ENCODE results near the gene FUBP1.
"Not testable (repeated sequence)": the region's sequence is repeated elsewhere in the genome, so short reads cannot be mapped to it uniquely, and the experiment has no call there.

The FUBP1 gene

GRCh38 chr1:78007677-78008341 lies 28.9 kb upstream of the FUBP1 start:
- no peaks in the 10 kb centered on the region for H3K9me3 ChIP-seq (replicated peaks in 1 of 11)
- peak overlapping the region in 9 of 11 experiments; percentile 34 to 90 (median 87); a peak in 11 of 22 replicates for H3K4me2 ChIP-seq
- H3K27ac ChIP-seq: no peak overlapping the region
- TF ChIP-seq Cebpa-rat (IDR thresholded peaks at IDR 0.05): no peak
- no peak overlapping the region for H3K9ac ChIP-seq
- no peaks in the 10 kb centered on the region for H3K27me3 ChIP-seq
- H3K4me1 ChIP-seq: peaks cover 14 to 41% (median 26%) of the 10 kb centered on the region in 10 experiments
- peaks cover 0 to 2% (median under 1%) of the 10 kb centered on the region in 11 experiments; a peak in 7 of 22 replicates for H3K36me3 ChIP-seq
- peaks cover 0 to 20% (median 0%) of the 10 kb centered on the region in 11 experiments; a peak in 2 of 22 replicates for H4K20me1 ChIP-seq
- H3K4me3 ChIP-seq: no peak overlapping the region

DNA sequence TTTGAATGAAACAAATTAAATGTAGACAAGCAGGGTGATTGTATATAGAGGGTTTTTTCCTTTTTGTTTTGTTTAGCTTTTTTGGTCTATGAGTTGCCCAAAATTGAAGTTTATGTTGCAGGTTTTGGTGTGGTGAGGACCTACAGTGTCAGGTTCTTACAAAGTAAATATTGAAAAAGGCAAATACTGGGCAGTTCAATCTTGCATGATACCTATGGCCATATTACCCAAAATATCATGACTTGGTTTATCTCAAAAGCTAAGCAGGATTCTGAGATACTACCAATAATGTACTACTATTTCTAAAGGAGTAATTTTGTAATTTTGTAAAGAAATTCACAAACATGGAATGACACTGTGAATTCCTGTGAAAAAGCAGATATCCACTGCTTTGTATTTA lies 27.6 kb upstream of the FUBP1 start:
- Histone ChIP-seq H3K4me2 (peak overlapping the region; percentile 27 to 90 (median 82); a peak in 20 of 22 replicates), H3K9me3 (replicated peaks in 1 of 11) (no peaks in the 10 kb centered on the region), H3K27ac (peak overlapping the region in 4 of 11 experiments; percentile 85 to 92 (median 88); a peak in 4 of 22 replicates), H3K9ac (peak overlapping the region in 8 of 11 experiments; percentile 79 to 90 (median 84); a peak in 11 of 22 replicates), H3K27me3 (no peaks in the 10 kb centered on the region), H4K20me1 (peaks cover 0 to 20% (median 0%) of the 10 kb centered on the region in 11 experiments; a peak in 2 of 22 replicates), H3K4me1 (peaks cover 17 to 51% (median 34%) of the 10 kb centered on the region in 10 experiments), H3K36me3 (no peaks in the 10 kb centered on the region), H3K4me3 (peak overlapping the region in 6 of 10 experiments; percentile 52 to 72 (median 63); a peak in 9 of 20 replicates)
- no peak for TF ChIP-seq Cebpa-rat (IDR thresholded peaks at IDR 0.05)

DNA sequence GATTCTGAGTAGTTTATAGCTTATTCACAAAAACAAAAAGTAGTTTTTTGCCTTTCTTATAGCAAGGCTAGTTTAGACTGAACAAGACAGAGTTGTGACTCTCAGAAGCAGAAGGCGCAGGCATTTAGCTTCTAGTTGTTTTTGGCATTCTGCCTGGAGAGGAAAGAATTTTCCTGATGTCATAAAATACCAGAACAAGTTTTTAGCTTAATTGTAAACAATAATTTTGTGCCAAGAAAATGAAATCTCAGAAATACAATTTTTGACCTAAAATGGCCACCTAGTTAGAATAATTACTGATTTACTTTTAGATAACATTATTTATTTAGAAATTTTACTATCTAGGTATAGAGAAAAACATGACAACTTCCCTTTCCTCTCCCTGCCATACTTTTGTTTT lies 26.9 kb upstream of the FUBP1 start:
- H3K36me3 ChIP-seq: no peaks in the 10 kb centered on the region
- H3K4me1 ChIP-seq: peaks cover 20 to 55% (median 34%) of the 10 kb centered on the region in 10 experiments
- TF ChIP-seq Cebpa-rat (IDR thresholded peaks at IDR 0.05): no peak
- peak overlapping the region; percentile 78 to 95 (median 89); a peak in 20 of 22 replicates for H3K27ac ChIP-seq
- peak overlapping the region; percentile 67 to 90 (median 82) for H3K4me2 ChIP-seq
- H3K4me3 ChIP-seq: peak overlapping the region; percentile 52 to 72 (median 62)
- peaks cover 0 to 15% (median 0%) of the 10 kb centered on the region in 11 experiments; a peak in 1 of 22 replicates for H4K20me1 ChIP-seq
- no peaks in the 10 kb centered on the region for H3K27me3 ChIP-seq
- H3K9ac ChIP-seq: peak overlapping the region; percentile 78 to 90 (median 84)
- no peaks in the 10 kb centered on the region for H3K9me3 ChIP-seq (replicated peaks in 1 of 11)

GRCh38 chr1:78005448-78005722 lies 26.5 kb upstream of the FUBP1 start:
- Histone ChIP-seq H3K36me3 (no peaks in the 10 kb centered on the region), H3K27me3 (no peaks in the 10 kb centered on the region), H3K9me3 (replicated peaks in 1 of 11) (no peaks in the 10 kb centered on the region), H3K4me2 (peak overlapping the region; percentile 67 to 90 (median 82)), H3K27ac (peak overlapping the region; percentile 78 to 95 (median 89)), H3K4me3 (peak overlapping the region; percentile 52 to 72 (median 62)), H4K20me1 (peaks cover 0 to 15% (median 0%) of the 10 kb centered on the region in 11 experiments; a peak in 1 of 22 replicates), H3K9ac (peak overlapping the region; percentile 78 to 90 (median 84)), H3K4me1 (peaks cover 21 to 58% (median 34%) of the 10 kb centered on the region in 10 experiments)
- TF ChIP-seq Cebpa-rat (IDR thresholded peaks at IDR 0.05): no peak

DNA sequence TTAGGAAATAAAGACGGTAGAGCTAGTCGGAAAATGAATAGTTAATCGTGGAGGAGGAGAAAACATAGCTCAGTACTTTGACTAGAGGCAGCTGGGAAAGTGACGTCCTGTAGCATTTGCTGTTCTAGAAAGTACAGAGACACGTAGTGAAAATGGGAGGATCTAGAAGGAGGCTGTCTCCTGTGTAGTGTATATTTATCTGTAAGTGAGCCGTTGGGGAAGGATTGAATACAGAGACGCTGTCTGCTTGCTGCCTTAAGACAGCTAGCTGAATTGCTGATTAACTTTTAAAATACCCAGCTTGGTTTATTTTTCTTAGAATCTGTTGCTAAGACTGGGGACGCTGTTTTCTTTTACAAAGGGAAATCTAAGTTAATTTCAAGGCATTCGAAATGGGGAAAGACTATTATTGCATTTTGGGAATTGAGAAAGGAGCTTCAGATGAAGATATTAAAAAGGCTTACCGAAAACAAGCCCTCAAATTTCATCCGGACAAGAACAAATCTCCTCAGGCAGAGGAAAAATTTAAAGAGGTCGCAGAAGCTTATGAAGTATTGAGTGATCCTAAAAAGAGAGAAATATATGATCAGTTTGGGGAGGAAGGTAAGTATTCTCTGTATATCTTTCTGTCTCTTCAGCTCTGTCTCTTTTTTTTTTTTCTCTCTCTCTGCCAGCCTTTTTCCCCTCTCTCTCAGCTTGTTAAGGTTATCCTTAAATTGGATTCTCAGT lies 26.0 kb upstream of the FUBP1 start, which contains the start of gene DNAJB4:
Gene DNAJB4 (plus strand): TSS at position 221 of the 729 bp plus-strand sequence. CDS start 172 bp downstream, at position 393.
- Histone ChIP-seq H3K4me2 (peak within 1 kb of the TSS; percentile 67 to 90 (median 82)), H3K9ac (peak within 1 kb of the TSS; percentile 78 to 90 (median 84)), H3K4me1 (peaks cover 21 to 58% (median 34%) of the 10 kb centered on the region in 10 experiments), H3K36me3 (no peaks in the 10 kb centered on the region), H3K9me3 (replicated peaks in 1 of 11) (no peaks in the 10 kb centered on the region), H4K20me1 (peaks cover 0 to 15% (median 0%) of the 10 kb centered on the region in 11 experiments; a peak in 1 of 22 replicates), H3K4me3 (peak within 1 kb of the TSS; percentile 52 to 72 (median 62)), H3K27ac (peak within 1 kb of the TSS; percentile 78 to 95 (median 89)), H3K27me3 (no peaks in the 10 kb centered on the region)
- TF ChIP-seq Cebpa-rat (IDR thresholded peaks at IDR 0.05): no peak

DNA sequence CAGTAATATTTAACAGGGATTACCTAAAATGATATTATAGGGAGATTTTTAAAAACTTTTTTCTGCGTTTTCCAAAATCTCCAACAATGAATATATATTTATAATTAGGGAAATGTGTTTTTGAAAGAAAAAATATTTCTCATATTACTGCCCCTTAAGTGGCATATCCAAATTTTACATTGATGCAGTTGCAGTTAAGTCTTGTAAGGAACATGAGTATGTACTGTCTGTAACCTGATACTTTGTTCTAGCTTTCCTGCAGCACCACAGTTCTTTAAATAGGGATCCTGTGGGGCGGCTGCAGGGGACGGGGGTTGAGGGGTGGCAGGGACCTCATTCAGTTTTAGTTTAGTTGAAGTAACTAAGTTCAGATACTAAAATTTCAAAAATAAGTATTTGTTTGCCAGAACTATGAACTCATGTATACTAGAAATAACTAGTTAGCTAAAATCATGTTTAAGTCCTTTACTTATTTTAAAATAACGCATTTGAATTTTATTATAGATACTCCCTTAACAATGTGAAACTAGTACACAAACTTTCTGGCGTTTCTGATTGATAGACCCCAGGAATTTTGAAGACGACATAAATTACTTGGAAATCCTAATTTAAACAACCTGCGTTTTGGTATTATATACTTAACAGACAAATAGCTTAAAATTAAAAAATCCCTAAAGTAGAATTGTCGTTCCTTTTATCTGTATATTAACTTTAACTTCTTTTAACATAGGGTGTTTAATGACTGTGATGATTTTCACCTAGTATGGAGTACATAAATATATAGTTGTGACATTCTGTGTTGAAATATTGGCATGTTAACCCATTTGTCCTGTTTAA lies 25.2 kb upstream of the FUBP1 start:
- H3K36me3 ChIP-seq: no peaks in the 10 kb centered on the region
- TF ChIP-seq Cebpa-rat (IDR thresholded peaks at IDR 0.05): no peak
- peak overlapping the region; percentile 52 to 72 (median 62) for H3K4me3 ChIP-seq
- H3K4me2 ChIP-seq: peak overlapping the region; percentile 67 to 90 (median 82); a peak in 20 of 22 replicates
- H3K4me1 ChIP-seq: peaks cover 21 to 58% (median 34%) of the 10 kb centered on the region in 10 experiments
- H4K20me1 ChIP-seq: peaks cover 0 to 15% (median 0%) of the 10 kb centered on the region in 11 experiments; a peak in 1 of 22 replicates
- H3K9ac ChIP-seq: peak overlapping the region; percentile 78 to 90 (median 84)
- H3K9me3 ChIP-seq (replicated peaks in 1 of 11): no peaks in the 10 kb centered on the region
- H3K27me3 ChIP-seq: no peaks in the 10 kb centered on the region
- H3K27ac ChIP-seq: peak overlapping the region; percentile 78 to 95 (median 89)

DNA sequence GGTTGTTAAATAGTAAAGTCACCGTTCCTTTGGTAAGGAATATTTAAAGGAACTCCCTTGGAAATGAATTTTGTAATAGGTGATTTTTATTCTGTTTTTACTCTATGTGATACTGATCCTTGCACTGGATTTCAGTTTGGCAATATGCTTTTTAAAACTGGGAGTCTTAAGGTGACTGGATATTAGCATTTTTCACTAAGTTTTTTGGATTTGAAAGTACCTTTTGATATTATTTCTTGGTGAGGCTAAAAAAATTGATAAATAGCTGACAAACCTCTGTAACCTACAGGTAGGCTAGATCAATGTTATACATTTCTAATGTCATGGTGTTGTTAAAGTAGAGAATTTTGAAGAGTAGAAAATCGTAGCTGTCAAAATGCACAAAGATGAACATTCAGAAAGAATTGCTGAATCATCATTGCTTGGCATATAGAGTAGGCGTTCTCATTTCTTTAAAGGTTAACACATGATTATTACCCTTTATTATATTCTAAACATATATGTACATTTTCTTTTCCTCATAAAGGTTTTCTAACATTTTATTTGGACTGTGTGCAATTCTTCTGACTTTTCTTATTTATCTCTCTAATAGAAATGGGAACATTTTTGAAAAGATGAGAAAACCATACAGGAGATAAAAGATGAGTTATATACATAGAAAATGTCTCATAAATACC lies 24.3 kb upstream of the FUBP1 start:
- Histone ChIP-seq H4K20me1 (peaks cover 0 to 13% (median 0%) of the 10 kb centered on the region in 11 experiments; a peak in 1 of 22 replicates), H3K36me3 (no peaks in the 10 kb centered on the region), H3K4me1 (peaks cover 21 to 58% (median 34%) of the 10 kb centered on the region in 10 experiments), H3K9ac (peak overlapping the region in 10 of 11 experiments; percentile 15 to 83 (median 36); a peak in 11 of 22 replicates), H3K27ac (peak overlapping the region in 9 of 11 experiments; percentile 33 to 95 (median 88); a peak in 17 of 22 replicates), H3K27me3 (no peaks in the 10 kb centered on the region), H3K9me3 (replicated peaks in 1 of 11) (no peaks in the 10 kb centered on the region), H3K4me2 (peak overlapping the region; percentile 26 to 89 (median 65); a peak in 19 of 22 replicates), H3K4me3 (peak overlapping the region in 3 of 10 experiments; percentile 10 to 24 (median 12); a peak in 1 of 20 replicates)
- no peak for TF ChIP-seq Cebpa-rat (IDR thresholded peaks at IDR 0.05)

DNA sequence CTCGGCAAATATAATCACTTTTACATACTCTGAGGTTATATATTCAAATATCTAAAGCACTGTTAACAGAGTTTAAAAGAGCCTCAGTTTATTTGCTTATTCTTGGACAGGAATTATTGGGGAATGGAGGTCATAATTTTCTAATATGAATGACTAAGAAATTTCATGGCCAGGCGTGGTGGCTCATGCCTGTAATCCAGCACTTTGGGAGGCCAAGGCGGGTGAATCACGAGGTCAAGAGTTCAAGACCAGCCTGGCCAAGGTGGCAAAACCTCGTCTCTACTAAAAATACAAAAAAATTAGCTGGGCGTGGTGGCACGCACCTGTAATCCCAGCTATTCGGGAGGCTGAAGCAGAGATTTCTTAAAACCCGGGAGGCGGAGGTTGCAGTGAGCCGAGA lies 21.7 kb upstream of the FUBP1 start:
- not testable (repeated sequence) for H3K9ac ChIP-seq; H3K9me3 ChIP-seq (replicated peaks in 1 of 11); H3K27me3 ChIP-seq; H4K20me1 ChIP-seq; H3K27ac ChIP-seq; H3K4me3 ChIP-seq
- H3K4me1 ChIP-seq: peaks cover 8 to 33% (median 21%) of the 10 kb centered on the region in 10 experiments
- peaks cover 3 to 19% (median 11%) of the 10 kb centered on the region in 11 experiments; a peak in 19 of 22 replicates for H3K36me3 ChIP-seq
- 0 out of 22 replicates have a peak overlapping the region, but pooled peaks of 1 of the 11 experiments have one; percentile 8 for H3K4me2 ChIP-seq
